HL-60/S4 (cell line): ENCODE results near the gene SH3RF3.

Source experiments
- in situ Hi-C: fragments of 300-500 bp; cut with MboI; formaldehyde crosslinking; loops from 2 replicates; pipeline ENCODE4 v1.14.3; 2022; ENCODE audit warnings: low sequenced_read_pairs

The SH3RF3 gene

GRCh38 chr2:109322111-109322510 lies 193.1 kb downstream of the SH3RF3 start:
- in situ Hi-C loops, result no loop called here

GRCh38 chr2:109322641-109323040 lies 193.6 kb downstream of the SH3RF3 start:
- in situ Hi-C loops, result no loop called here

- in situ Hi-C loops, result no loop called here
These were observed 195.9 kb downstream of the SH3RF3 start for GRCh38 chr2:109324861-109325260.

GRCh38 chr2:109325570-109325969 lies 196.6 kb downstream of the SH3RF3 start:
- in situ Hi-C loops, result no loop called here

- in situ Hi-C loops, result no loop called here
These were observed 197.3 kb downstream of the SH3RF3 start for GRCh38 chr2:109326306-109326705.

GRCh38 chr2:109330056-109330455 lies 201.1 kb downstream of the SH3RF3 start:
- in situ Hi-C loops, result no loop called here

- in situ Hi-C loops, result no loop called here
These were observed 202.1 kb downstream of the SH3RF3 start for GRCh38 chr2:109331081-109331480.

GRCh38 chr2:109331896-109332848 lies 203.2 kb downstream of the SH3RF3 start:
- in situ Hi-C loops, result no loop called here

- in situ Hi-C loops, result no loop called here
These were observed 203.9 kb downstream of the SH3RF3 start for GRCh38 chr2:109332880-109333279.

GRCh38 chr2:109333414-109334210 lies 204.6 kb downstream of the SH3RF3 start:
- in situ Hi-C loops, result no loop called here

- in situ Hi-C loops, result no loop called here
These were observed 206.7 kb downstream of the SH3RF3 start for GRCh38 chr2:109335631-109336176.

- in situ Hi-C loops, result no loop called here
These were observed 207.3 kb downstream of the SH3RF3 start for GRCh38 chr2:109336296-109336695.

- in situ Hi-C loops, result no loop called here
These were observed 208.2 kb downstream of the SH3RF3 start for GRCh38 chr2:109337221-109337620.

GRCh38 chr2:109339519-109339966 lies 210.5 kb downstream of the SH3RF3 start:
- in situ Hi-C loops, result no loop called here

GRCh38 chr2:109340381-109340780 lies 211.4 kb downstream of the SH3RF3 start:
- in situ Hi-C loops, result no loop called here

- in situ Hi-C loops, result no loop called here
These were observed 212.6 kb downstream of the SH3RF3 start for GRCh38 chr2:109341355-109342255.

GRCh38 chr2:109342256-109342850 lies 213.3 kb downstream of the SH3RF3 start:
- in situ Hi-C loops, result no loop called here

GRCh38 chr2:109342930-109343329 lies 213.9 kb downstream of the SH3RF3 start:
- in situ Hi-C loops, result no loop called here

- in situ Hi-C loops, result no loop called here
These were observed 214.5 kb downstream of the SH3RF3 start for GRCh38 chr2:109343460-109343859.

- in situ Hi-C loops, result no loop called here
These were observed 215.3 kb downstream of the SH3RF3 start for GRCh38 chr2:109344270-109344805.
